H1 (cell line): Measurements from ENCODE around the gene DYRK1B. TPM values are rescaled to one million over a fixed set of nuclear protein-coding genes. Genes with fewer than 3 reads are reported as not detected.

ENCODE experiments used
- ATF3 ChIP-seq: IDR thresholded peaks from 2 replicates; pipeline ENCODE4 v1.6.1; 2011; ENCODE audit warnings: low read depth, mild to moderate bottlenecking, low read length; ENCODE audit not compliant: insufficient read depth
- EP300 ChIP-seq, 2 experiments: IDR thresholded peaks; 1 replicate in 1 of 2; 2 replicates in 1 of 2; pipeline ENCODE4 v1.6.1; 2011 to 2012; ENCODE audit warnings: low read depth in 2 of 2, low read length in 2 of 2, mild to moderate bottlenecking in 2 of 2, borderline replicate concordance in 1 of 2, inconsistent platforms in 1 of 2, moderate library complexity in 1 of 2
- GABPA ChIP-seq: IDR thresholded peaks from 2 replicates; pipeline ENCODE4 v1.6.1; 2011; ENCODE audit warnings: mild to moderate bottlenecking, low read length, moderate library complexity, borderline replicate concordance; ENCODE audit not compliant: insufficient read depth
- KDM5A ChIP-seq: fragments of 200-600 bp; IDR thresholded peaks from 2 replicates; pipeline ENCODE4 v1.7.1; 2012; ENCODE audit warnings: mild to moderate bottlenecking, low read length, inconsistent platforms, mixed read lengths
- SIX5 ChIP-seq: IDR thresholded peaks from 2 replicates; pipeline ENCODE4 v1.6.1; 2011; ENCODE audit warnings: mild to moderate bottlenecking, low read depth, low read length
- polyA plus RNA-seq, 7 experiments: library from polyadenylated mRNA; depleted of rRNA in 3 of 7; stranded (reverse) in 5 of 7; unstranded in 2 of 7; fragments of >200 nt in 5 of 7; fragments of 200-250 nt in 2 of 7; gene quantifications; 1 replicate in 5 of 7; 2 replicates in 1 of 7; 4 replicates in 1 of 7; pipeline versions ENCODE4 v1.2.1 to v1.2.3, GENCODE V29; 2011 to 2013; ENCODE audit warnings: missing spikeins in 2 of 7, mixed read lengths in 2 of 7
- total RNA-seq: library from RNA; stranded (reverse); fragmentation: NEBNext Ultra II Directional; extraction: Animal tissue kit (Norgen Biotek cat#: 25700); gene quantifications from 2 replicates; pipeline ENCODE4 v1.2.1, GENCODE V29; 2021

The DYRK1B gene
- total and polyA plus RNA-seq, 2 of the 8 experiments (the other 6 are each of a cell fraction or from before 2014, with no cell fraction given), result 6.9 to 14.8 TPM

- no peak for TF ChIP-seq GABPA
- no peak for TF ChIP-seq ATF3
- no peak for TF ChIP-seq KDM5A
- TF ChIP-seq SIX5, result no peak
- TF ChIP-seq EP300 (IDR thresholded peaks at IDR 0.05; ENCODE audit: borderline replicate concordance in 1 of 2, low read depth in 2 of 2, low read length in 2 of 2), result no peak
Measured at GRCh38 chr19:39805104-39805503, 28.9 kb downstream of the DYRK1B start (continued).
